ENCODE results near the gene OR51D1.

GRCh38 chr11:4643076-4643475 lies 5.8 kb downstream of the OR51D1 start:
- TF ChIP-seq CTCF (IDR thresholded peaks at IDR 0.05; ENCODE audit: low read length) (no peak), EZH2 (optimal IDR thresholded peaks at IDR 0.05; ENCODE audit: low read depth, low read length) (no peak), EZH2phosphoT487 (IDR thresholded peaks at IDR 0.05; ENCODE audit: low read length) (no peak)

Data from MM.1S (cell line).